ES-I3 (cell line): Measurements from ENCODE around the gene SUOX.
A peak's percentile ranks its signal among the peaks of the same experiment; 100 is the strongest.
"Not testable (repeated sequence)": the region's sequence is repeated elsewhere in the genome, so short reads cannot be mapped to it uniquely, and the experiment has no call there.

Experiments used
- H3K36me3 ChIP-seq: 2 replicates; pipeline ENCODE4 v1.6.1; 2013; ENCODE audit warnings: mild to moderate bottlenecking, low read length, control low read depth, moderate library complexity; ENCODE audit not compliant: insufficient read depth
- H3K4me1 ChIP-seq: 2 replicates; pipeline ENCODE4 v1.6.1; 2013; ENCODE audit warnings: mild to moderate bottlenecking, control low read depth, low read length; ENCODE audit not compliant: insufficient read depth
- H3K9ac ChIP-seq: 2 replicates; pipeline ENCODE4 v1.6.1; 2013; ENCODE audit warnings: low read depth, mild to moderate bottlenecking, low read length, moderate library complexity
- H3K9me3 ChIP-seq: 2 replicates; pipeline ENCODE4 v1.6.1; 2013; ENCODE audit warnings: mild to moderate bottlenecking, low read length, moderate library complexity; ENCODE audit not compliant: control insufficient read depth, insufficient read depth

The SUOX gene

GRCh38 chr12:55997535-55997859, 421 bp downstream of the SUOX start:
- Histone ChIP-seq H3K4me1 (peaks cover 3% of the 10 kb centered on the region; the same call in 1 of the 2 replicates), H3K9ac (peak overlapping the region; percentile 85), H3K36me3 (peaks cover 11% of the 10 kb centered on the region), H3K9me3 (no peaks in the 10 kb centered on the region)

- not testable (repeated sequence) for H3K9ac ChIP-seq, H3K36me3 ChIP-seq, H3K9me3 ChIP-seq, H3K4me1 ChIP-seq
Measured at GRCh38 chr12:55999522-55999921, 2.4 kb downstream of the SUOX start.

GRCh38 chr12:55999999-56000540, 3.0 kb downstream of the SUOX start:
- not testable (repeated sequence) for H3K4me1 ChIP-seq, H3K9me3 ChIP-seq, H3K36me3 ChIP-seq, H3K9ac ChIP-seq

- peaks cover 3% of the 10 kb centered on the region; the same call in 1 of the 2 replicates for H3K4me1 ChIP-seq
Measured at GRCh38 chr12:56001487-56002100, 4.5 kb downstream of the SUOX start.

GRCh38 chr12:56003376-56003775, 6.3 kb downstream of the SUOX start:
- not testable (repeated sequence) for H3K4me1 ChIP-seq, H3K36me3 ChIP-seq, H3K9me3 ChIP-seq, H3K9ac ChIP-seq

More at GRCh38 chr12:56001487-56002100, 4.5 kb downstream of the SUOX start:
- H3K36me3 ChIP-seq, result no peaks in the 10 kb centered on the region
- H3K9ac ChIP-seq, result no peak overlapping the region
- no peaks in the 10 kb centered on the region for H3K9me3 ChIP-seq

GRCh38 chr12:56004211-56004610, 7.1 kb downstream of the SUOX start:
- no peaks in the 10 kb centered on the region for H3K36me3 ChIP-seq
- H3K9ac ChIP-seq, result no peak overlapping the region
- H3K9me3 ChIP-seq, result no peaks in the 10 kb centered on the region
- H3K4me1 ChIP-seq, result no peaks in the 10 kb centered on the region

GRCh38 chr12:56007564-56008559, 10.8 kb downstream of the SUOX start:
- Histone ChIP-seq H3K4me1 (no peaks in the 10 kb centered on the region), H3K9ac (peak overlapping the region; percentile 88), H3K36me3 (no peaks in the 10 kb centered on the region), H3K9me3 (no peaks in the 10 kb centered on the region)

- no peak overlapping the region for H3K9ac ChIP-seq
- H3K4me1 ChIP-seq, result no peaks in the 10 kb centered on the region
- no peaks in the 10 kb centered on the region for H3K36me3 ChIP-seq
- no peaks in the 10 kb centered on the region for H3K9me3 ChIP-seq
Measured at GRCh38 chr12:56010111-56010570, 13.1 kb downstream of the SUOX start.

- no peaks in the 10 kb centered on the region for H3K9me3 ChIP-seq
- H3K4me1 ChIP-seq, result no peaks in the 10 kb centered on the region
- no peaks in the 10 kb centered on the region for H3K36me3 ChIP-seq
- no peak overlapping the region for H3K9ac ChIP-seq
Measured at GRCh38 chr12:56011509-56012090, 14.5 kb downstream of the SUOX start.

- Histone ChIP-seq H3K36me3 (no peaks in the 10 kb centered on the region), H3K9me3 (no peaks in the 10 kb centered on the region), H3K4me1 (no peaks in the 10 kb centered on the region), H3K9ac (no peak overlapping the region)
Measured at GRCh38 chr12:56013482-56013881, 16.4 kb downstream of the SUOX start.

GRCh38 chr12:56014205-56014604, 17.1 kb downstream of the SUOX start:
- Histone ChIP-seq H3K9ac (no peak overlapping the region), H3K9me3 (no peaks in the 10 kb centered on the region), H3K4me1 (no peaks in the 10 kb centered on the region), H3K36me3 (no peaks in the 10 kb centered on the region)

- H3K9ac ChIP-seq, result no peak overlapping the region
- H3K4me1 ChIP-seq, result peaks cover 7% of the 10 kb centered on the region
- no peaks in the 10 kb centered on the region for H3K9me3 ChIP-seq
- H3K36me3 ChIP-seq, result no peaks in the 10 kb centered on the region
Measured at GRCh38 chr12:56017181-56017580, 20.1 kb downstream of the SUOX start.

- Histone ChIP-seq H3K36me3 (no peaks in the 10 kb centered on the region), H3K9me3 (no peaks in the 10 kb centered on the region), H3K9ac (no peak overlapping the region), H3K4me1 (peaks cover 7% of the 10 kb centered on the region)
Measured at GRCh38 chr12:56018356-56018755, 21.3 kb downstream of the SUOX start.

- Histone ChIP-seq H3K36me3 (peaks cover 3% of the 10 kb centered on the region), H3K4me1 (peaks cover 7% of the 10 kb centered on the region), H3K9ac (peak within 1 kb of the TSS; percentile 54), H3K9me3 (no peaks in the 10 kb centered on the region)
Measured at GRCh38 chr12:56020423-56021184, 23.5 kb downstream of the SUOX start, which contains the start of gene IKZF4. Gene IKZF4 (plus strand): TSS chr12:56021043. CDS start chr12:56021494, 451 bp downstream.
